PC-3 (cell line): Measurements from ENCODE around the gene DLG2.
"Not testable (repeated sequence)": the region's sequence is repeated elsewhere in the genome, so short reads cannot be mapped to it uniquely, and the experiment has no call there.

Source experiments
- CTCF ChIP-seq: fragments of 300-600 bp; sonication (generic); conservative IDR thresholded peaks from 2 replicates; pipeline ENCODE4 v1.5.1; 2017; ENCODE audit warnings: antibody characterized with exemption, low read depth, mild to moderate bottlenecking, low read length
- EZH2 ChIP-seq: fragments of 300-600 bp; sonication (generic); IDR thresholded peaks from one replicate; pipeline ENCODE4 v1.6.1; 2017; ENCODE audit warnings: antibody characterized with exemption, mild to moderate bottlenecking, low read length; ENCODE audit not compliant: unreplicated experiment

GRCh38 chr11:85654343-85654742 lies 27.2 kb upstream of the DLG2 start:
- not testable (repeated sequence) for TF ChIP-seq EZH2, CTCF
